Activated CD8-positive, alpha-beta memory T cell treated with anti-CD3 and anti-CD28 coated beads, Interleukin-2, amount 10 ng/mL, durations not matched to agents 7 days and 5 days (primary cell): ENCODE measurements around the gene KIRREL3. TPM values are rescaled to one million over a fixed set of nuclear protein-coding genes. Genes with fewer than 3 reads are reported as not detected.
"Not testable (repeated sequence)": the region's sequence is repeated elsewhere in the genome, so short reads cannot be mapped to it uniquely, and the experiment has no call there.

Source experiments
- ATAC-seq: fragments of 150-1000 bp; cut with Tn5 transposase; one replicate; pipeline ENCODE4 v1.10.0; 2021; ENCODE audit warnings: moderate library complexity
- CTCF ChIA-PET: fragments of 350-600 bp; sonication (Branson Sonifier 250); formaldehyde crosslinking; loops from one replicate; lab custom pipeline; 2021; ENCODE audit warnings: antibody characterized with exemption; lab: Charles Lee
- DNase-seq: peaks from one replicate; pipeline ENCODE4 v3.0.0-alpha.2; 2020
- H3K27ac Mint-ChIP-seq: one replicate; pipeline ENCODE4 v1.8.0; 2021; ENCODE audit warnings: mild to moderate bottlenecking, mixed read lengths
- H3K27me3 Mint-ChIP-seq: one replicate; pipeline ENCODE4 v1.8.0; 2021; ENCODE audit warnings: mixed read lengths
- H3K36me3 Mint-ChIP-seq: one replicate; pipeline ENCODE4 v1.8.0; 2021; ENCODE audit warnings: mild to moderate bottlenecking, mixed read lengths
- H3K4me1 Mint-ChIP-seq: one replicate; pipeline ENCODE4 v1.8.0; 2021; ENCODE audit warnings: mixed read lengths
- H3K4me3 Mint-ChIP-seq: one replicate; pipeline ENCODE4 v1.8.0; 2021; ENCODE audit warnings: mild to moderate bottlenecking, moderate library complexity, mixed read lengths
- H3K9me3 Mint-ChIP-seq: one replicate; pipeline ENCODE4 v1.8.0; 2022; ENCODE audit warnings: low read depth, mixed read lengths
- total RNA-seq, 2 experiments: library from RNA; stranded (reverse); gene quantifications; one replicate each; pipeline ENCODE4 v1.2.3, GENCODE V29; 2021

The KIRREL3 gene
- total RNA-seq, 2 experiments from 2014 or later = not detected

DNA sequence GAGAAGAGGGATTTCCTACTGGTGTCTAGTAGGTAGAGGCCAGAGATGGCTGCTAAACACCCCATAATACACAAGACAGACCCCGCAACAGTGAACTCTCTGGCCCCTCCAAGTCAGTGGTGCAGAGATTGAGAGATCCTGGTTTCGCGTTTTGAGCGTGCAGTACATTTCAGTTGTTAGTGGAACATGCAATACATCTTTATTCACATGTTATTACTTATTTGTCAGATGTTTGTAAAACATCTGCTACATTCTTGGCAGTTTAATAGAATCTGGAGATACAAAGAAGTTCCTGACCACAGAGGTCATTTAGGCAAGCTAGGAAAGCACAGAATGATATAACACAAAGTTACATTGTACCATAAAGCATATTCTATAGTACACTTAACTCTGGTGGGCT lies 603.6 kb downstream of the KIRREL3 start:
- Mint-ChIP-seq H3K4me1 (peaks cover 4% of the 10 kb centered on the region), H3K36me3 (no peaks in the 10 kb centered on the region), H3K27me3 (no peaks in the 10 kb centered on the region), H3K27ac (no peak overlapping the region), H3K9me3 (no peaks in the 10 kb centered on the region), H3K4me3 (no peak overlapping the region)
- CTCF ChIA-PET = no interaction called here
- ATAC-seq = no peak
- no peak for DNase-seq

DNA sequence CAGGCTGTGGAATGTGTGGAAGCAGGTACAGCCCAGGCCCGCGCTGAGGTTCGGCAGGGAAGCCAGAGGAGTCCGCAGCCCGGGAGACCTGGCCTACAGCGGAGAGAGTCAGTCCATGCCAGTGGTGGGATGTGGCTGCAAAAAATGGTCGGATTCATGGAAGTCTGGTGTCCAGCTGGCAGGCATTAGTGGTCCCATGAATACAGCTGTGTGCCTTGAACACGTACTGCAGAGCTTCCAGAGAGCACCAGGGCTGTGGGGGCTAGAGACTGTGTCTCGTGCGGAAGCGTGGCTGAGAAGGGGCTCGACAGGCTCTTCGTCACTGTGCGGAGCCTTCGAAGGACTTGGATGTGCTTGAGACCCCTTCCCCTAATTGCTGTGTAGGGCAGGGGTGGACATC lies 604.3 kb downstream of the KIRREL3 start:
- H3K4me3 Mint-ChIP-seq, H3K9me3 Mint-ChIP-seq, H3K36me3 Mint-ChIP-seq, H3K27ac Mint-ChIP-seq, H3K27me3 Mint-ChIP-seq, H3K4me1 Mint-ChIP-seq, ATAC-seq, CTCF ChIA-PET, DNase-seq: not testable (repeated sequence)

DNA sequence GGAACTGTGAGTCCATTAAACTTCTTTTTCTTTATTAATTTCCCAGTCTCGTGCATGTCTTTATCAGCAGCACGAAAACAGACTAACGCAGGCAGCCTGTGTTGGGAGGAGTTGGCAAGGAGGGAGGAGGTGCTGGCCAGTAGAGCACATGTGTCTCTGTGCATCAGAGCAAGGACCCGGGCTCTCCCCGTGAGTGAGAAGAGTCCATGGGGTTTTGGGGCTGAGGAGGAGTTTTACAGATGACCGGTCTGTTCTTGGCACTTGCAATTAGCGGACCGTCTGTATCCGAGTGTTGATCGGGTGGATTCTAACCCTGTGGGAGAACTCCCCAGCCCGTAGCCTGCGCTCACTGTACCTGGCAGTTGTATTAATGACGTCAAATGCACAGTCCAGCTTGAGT lies 604.8 kb downstream of the KIRREL3 start:
- H3K36me3 Mint-ChIP-seq, H3K4me3 Mint-ChIP-seq, DNase-seq, H3K27ac Mint-ChIP-seq, H3K9me3 Mint-ChIP-seq, CTCF ChIA-PET, H3K27me3 Mint-ChIP-seq, ATAC-seq, H3K4me1 Mint-ChIP-seq: not testable (repeated sequence)

DNA sequence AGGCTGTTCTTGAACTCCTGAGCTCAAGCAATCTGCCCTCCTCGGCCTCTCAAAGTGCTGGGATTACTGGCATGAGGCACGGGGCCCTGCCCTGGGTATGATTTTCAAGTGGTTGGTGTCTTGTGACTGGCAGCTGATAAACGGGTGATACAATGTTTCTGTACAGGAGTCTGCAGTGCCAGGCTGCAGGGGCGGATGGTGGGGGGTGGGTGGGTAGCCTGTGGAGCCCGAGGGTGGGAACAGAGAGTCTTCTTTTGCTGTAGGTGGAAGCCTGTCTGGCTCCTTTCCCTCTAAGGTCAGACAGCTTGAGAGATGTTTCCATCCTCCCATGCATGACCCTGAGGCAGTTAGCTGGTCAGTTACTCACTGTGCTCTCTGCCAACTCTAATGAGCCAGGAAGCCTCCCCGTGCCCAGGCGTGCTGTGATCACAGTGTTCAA lies 605.9 kb downstream of the KIRREL3 start:
- H3K27me3 Mint-ChIP-seq, CTCF ChIA-PET, H3K4me3 Mint-ChIP-seq, H3K4me1 Mint-ChIP-seq, ATAC-seq, H3K36me3 Mint-ChIP-seq, H3K27ac Mint-ChIP-seq, DNase-seq, H3K9me3 Mint-ChIP-seq: not testable (repeated sequence)

- DNase-seq (no peak), ATAC-seq (no peak)
- peaks cover 4% of the 10 kb centered on the region for H3K4me1 Mint-ChIP-seq
- no peak overlapping the region for H3K4me3 Mint-ChIP-seq
- CTCF ChIA-PET = no interaction called here
- H3K27me3 Mint-ChIP-seq = no peaks in the 10 kb centered on the region
- H3K9me3 Mint-ChIP-seq = no peaks in the 10 kb centered on the region
- no peak overlapping the region for H3K27ac Mint-ChIP-seq
- no peaks in the 10 kb centered on the region for H3K36me3 Mint-ChIP-seq
Observed at GRCh38 chr11:126394036-126394435, 606.5 kb downstream of the KIRREL3 start.

GRCh38 chr11:126393143-126393542 lies 607.4 kb downstream of the KIRREL3 start:
- ATAC-seq (no peak), DNase-seq (no peak)
- Mint-ChIP-seq H3K36me3 (no peaks in the 10 kb centered on the region), H3K27me3 (no peaks in the 10 kb centered on the region), H3K9me3 (no peaks in the 10 kb centered on the region), H3K4me3 (no peak overlapping the region), H3K4me1 (peaks cover 4% of the 10 kb centered on the region), H3K27ac (no peak overlapping the region)
- CTCF ChIA-PET = interaction anchor here (1.4 kb wide), 1 partner anchor 74 kb away, joined by 3 read pairs; no protein-coding TSS in a partner anchor

- ATAC-seq (no peak), DNase-seq (no peak)
- Mint-ChIP-seq H3K27me3 (no peaks in the 10 kb centered on the region), H3K4me1 (peaks cover 4% of the 10 kb centered on the region), H3K9me3 (no peaks in the 10 kb centered on the region), H3K27ac (no peak overlapping the region), H3K36me3 (no peaks in the 10 kb centered on the region), H3K4me3 (no peak overlapping the region)
- CTCF ChIA-PET = interaction anchor here (1.4 kb wide), 1 partner anchor 73 kb away, joined by 3 read pairs; no protein-coding TSS in a partner anchor
Observed at GRCh38 chr11:126392633-126393013, 607.9 kb downstream of the KIRREL3 start.

DNA sequence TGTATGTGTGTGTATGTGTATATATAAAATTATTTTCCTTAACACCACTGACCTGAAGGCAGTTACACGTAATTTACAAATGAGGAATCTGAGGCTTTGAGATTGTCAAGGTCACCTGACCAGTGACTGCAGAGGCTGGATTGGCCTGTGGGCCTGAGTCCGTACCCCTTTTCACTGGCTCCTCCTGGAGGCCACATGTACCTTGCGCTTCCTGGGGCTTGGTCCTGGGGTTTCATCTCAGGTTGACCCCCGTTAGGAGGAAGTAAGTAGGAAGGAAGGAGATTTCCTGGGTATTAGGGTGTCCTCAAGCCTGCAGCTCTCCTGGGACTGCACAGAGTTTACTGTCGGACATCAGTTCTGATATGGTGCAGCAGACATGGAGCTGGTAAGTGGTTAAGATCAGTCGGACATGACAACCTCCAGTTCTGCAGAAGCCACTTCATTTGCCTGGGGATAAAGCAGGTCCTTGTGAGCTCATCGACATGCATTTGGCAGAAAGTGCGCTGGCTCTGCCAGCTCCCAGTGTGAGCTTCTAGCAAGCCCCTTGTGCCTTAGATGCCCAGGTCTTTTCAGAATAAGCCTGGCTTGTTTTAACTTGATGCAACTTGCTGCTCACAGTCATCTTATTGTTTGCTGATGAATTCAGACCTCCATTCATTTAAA lies 608.5 kb downstream of the KIRREL3 start:
- Mint-ChIP-seq H3K4me1 (peaks cover 4% of the 10 kb centered on the region), H3K4me3 (no peak overlapping the region), H3K27ac (no peak overlapping the region), H3K9me3 (no peaks in the 10 kb centered on the region), H3K27me3 (no peaks in the 10 kb centered on the region), H3K36me3 (no peaks in the 10 kb centered on the region)
- CTCF ChIA-PET = interaction anchor here (1.4 kb wide), 1 partner anchor 73 kb away, joined by 3 read pairs; no protein-coding TSS in a partner anchor
- ATAC-seq (no peak), DNase-seq (no peak)

DNA sequence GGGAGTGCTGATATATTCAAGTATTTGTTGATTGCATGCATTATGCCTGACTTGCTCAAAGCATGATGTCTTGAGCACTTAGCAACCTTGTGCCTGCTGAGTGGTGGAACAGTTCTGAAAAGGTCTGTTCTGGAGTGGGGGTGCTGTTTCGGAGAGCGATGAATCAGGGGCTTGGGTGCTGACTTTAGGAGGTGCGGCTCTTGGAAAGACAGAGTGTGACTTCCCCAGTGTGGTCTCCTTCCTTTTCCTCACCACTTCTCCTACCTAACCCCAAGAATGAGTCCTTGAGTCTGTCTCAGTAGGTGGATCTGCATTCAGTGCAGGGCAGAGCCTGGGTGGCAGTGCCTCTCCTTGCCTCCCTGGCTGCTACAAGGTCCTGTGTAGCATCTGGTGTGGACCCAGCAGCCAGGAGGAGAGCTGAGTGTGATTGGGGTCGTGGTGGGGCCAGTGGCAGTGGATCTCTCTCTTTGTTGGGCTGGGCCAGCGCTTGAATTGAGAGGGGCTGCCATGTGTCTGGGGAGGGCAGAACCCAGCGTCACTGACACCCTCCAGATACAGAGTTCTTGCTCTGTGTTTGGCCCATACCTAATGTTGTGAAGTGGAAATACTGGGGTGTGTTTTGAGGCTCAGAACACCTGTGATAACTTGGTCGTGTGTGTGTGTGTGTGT lies 609.1 kb downstream of the KIRREL3 start:
- H3K4me1 Mint-ChIP-seq = peaks cover 4% of the 10 kb centered on the region
- DNase-seq (no peak), ATAC-seq (no peak)
- no peak overlapping the region for H3K4me3 Mint-ChIP-seq
- H3K27me3 Mint-ChIP-seq = no peaks in the 10 kb centered on the region
- H3K9me3 Mint-ChIP-seq = no peaks in the 10 kb centered on the region
- no peaks in the 10 kb centered on the region for H3K36me3 Mint-ChIP-seq
- CTCF ChIA-PET = no interaction called here
- H3K27ac Mint-ChIP-seq = no peak overlapping the region

- ATAC-seq (no peak), DNase-seq (no peak)
- H3K9me3 Mint-ChIP-seq = no peaks in the 10 kb centered on the region
- CTCF ChIA-PET = no interaction called here
- H3K27ac Mint-ChIP-seq = no peak overlapping the region
- H3K36me3 Mint-ChIP-seq = no peaks in the 10 kb centered on the region
- H3K4me3 Mint-ChIP-seq = no peak overlapping the region
- no peaks in the 10 kb centered on the region for H3K27me3 Mint-ChIP-seq
- H3K4me1 Mint-ChIP-seq = peaks cover 4% of the 10 kb centered on the region
Observed at GRCh38 chr11:126390272-126390867, 610.2 kb downstream of the KIRREL3 start.

DNA sequence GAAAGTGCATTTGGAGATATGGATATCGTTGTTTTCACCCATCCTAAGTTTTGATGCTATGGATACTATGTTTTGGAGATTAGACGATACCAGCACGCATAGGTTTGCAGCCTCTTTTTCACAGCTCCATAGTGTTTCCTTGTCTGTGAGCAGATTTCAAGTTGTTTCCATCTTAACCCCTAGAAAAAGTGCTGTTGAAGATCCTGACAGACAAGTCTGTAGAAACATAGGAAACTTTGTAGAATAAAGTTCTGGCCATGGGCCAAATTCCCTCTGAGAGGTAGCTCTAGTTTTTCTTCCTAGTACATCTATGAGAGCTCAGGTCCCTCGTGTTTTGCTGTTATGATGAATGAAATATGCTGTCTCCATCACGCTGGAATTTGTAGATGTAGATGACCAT lies 612.7 kb downstream of the KIRREL3 start:
- Mint-ChIP-seq H3K27ac (no peak overlapping the region), H3K4me1 (peaks cover 4% of the 10 kb centered on the region), H3K9me3 (no peaks in the 10 kb centered on the region), H3K4me3 (no peak overlapping the region), H3K27me3 (no peaks in the 10 kb centered on the region), H3K36me3 (no peaks in the 10 kb centered on the region)
- CTCF ChIA-PET = no interaction called here
- ATAC-seq (no peak), DNase-seq (no peak)

DNA sequence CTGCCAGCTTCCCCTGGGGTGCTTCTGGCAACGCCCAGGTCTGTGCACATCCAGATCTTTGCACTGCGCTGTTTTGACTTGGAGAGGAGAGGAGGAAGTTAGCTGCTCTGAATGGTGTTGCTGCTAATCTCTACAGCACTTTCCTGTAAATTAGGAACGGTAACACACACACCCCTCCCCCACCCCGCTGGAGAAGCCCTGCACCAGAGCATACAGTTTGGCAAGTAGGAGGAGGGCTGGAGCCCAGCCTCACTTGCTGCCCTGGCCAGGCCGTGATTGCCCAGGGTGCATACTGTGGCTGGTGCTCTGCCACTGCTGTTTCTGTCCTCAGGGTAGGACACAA lies 613.9 kb downstream of the KIRREL3 start:
- H3K9me3 Mint-ChIP-seq, H3K27ac Mint-ChIP-seq, CTCF ChIA-PET, DNase-seq, H3K4me3 Mint-ChIP-seq, H3K36me3 Mint-ChIP-seq, H3K4me1 Mint-ChIP-seq, H3K27me3 Mint-ChIP-seq, ATAC-seq: not testable (repeated sequence)

DNA sequence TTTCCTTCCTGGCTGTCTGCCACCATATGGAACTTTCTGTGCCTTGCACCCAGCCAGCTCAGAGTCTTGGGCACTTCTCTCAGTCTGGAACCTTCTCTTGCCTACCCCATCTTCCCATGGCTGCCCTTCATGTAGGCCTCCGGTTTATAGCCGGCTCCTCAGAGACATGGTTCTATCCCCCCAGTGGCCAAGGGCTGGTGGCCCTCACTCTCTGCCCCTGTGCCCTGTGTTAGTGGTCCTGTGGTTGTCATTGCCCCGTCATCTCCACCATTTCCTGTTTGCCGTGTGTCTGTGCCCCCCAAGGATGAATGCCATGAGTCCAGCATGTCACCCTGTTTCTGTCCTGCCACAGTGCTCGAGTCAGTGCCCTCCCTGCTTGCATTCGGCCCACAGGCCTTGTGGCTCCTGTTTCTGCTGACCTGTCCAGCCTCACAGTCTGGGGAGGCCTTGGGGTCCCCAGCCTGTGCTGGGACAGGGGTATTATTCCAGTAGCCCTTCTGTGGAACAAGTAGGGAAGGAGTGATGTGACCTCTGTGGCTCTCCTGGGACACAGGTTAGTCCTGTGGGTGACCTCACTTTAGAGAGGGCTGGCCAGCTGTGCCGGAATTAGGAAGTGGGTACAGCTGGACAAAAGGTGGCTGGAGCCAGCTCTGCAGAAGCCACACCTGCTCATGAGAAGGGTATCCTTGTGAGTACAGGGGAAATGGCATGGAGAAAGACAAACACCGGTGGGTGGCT lies 614.4 kb downstream of the KIRREL3 start:
- DNase-seq (no peak), ATAC-seq (no peak)
- Mint-ChIP-seq H3K4me3 (no peak overlapping the region), H3K4me1 (no peaks in the 10 kb centered on the region), H3K27ac (no peak overlapping the region), H3K9me3 (no peaks in the 10 kb centered on the region), H3K27me3 (no peaks in the 10 kb centered on the region), H3K36me3 (no peaks in the 10 kb centered on the region)
- CTCF ChIA-PET = no interaction called here
